ENCODE measurements around the gene NOL6.

NOL6 gene

GRCh38 chr9:33415501-33416038, 58.2 kb downstream of the NOL6 start:
- H3K9me3 ChIP-seq (ENCODE audit: control insufficient read depth, insufficient read depth, low read length), result no peaks in the 10 kb centered on the region
- no peak overlapping the region; the same call in 1 of the 2 replicates for H3K4me2 ChIP-seq (ENCODE audit: low read length)
- no peaks in the 10 kb centered on the region for H3K36me3 ChIP-seq (ENCODE audit: control insufficient read depth, low read length)
- no peak overlapping the region for H3K4me3 ChIP-seq (ENCODE audit: low read length)
- no peaks in the 10 kb centered on the region for H3F3A ChIP-seq (ENCODE audit: control insufficient read depth, insufficient read depth)
- no peaks in the 10 kb centered on the region for H3K79me2 ChIP-seq (ENCODE audit: control insufficient read depth, low read length)
- H3K27me3 ChIP-seq (ENCODE audit: control insufficient read depth, low read length), result no peaks in the 10 kb centered on the region
- no peaks in the 10 kb centered on the region for H4K20me1 ChIP-seq (ENCODE audit: control insufficient read depth, insufficient read depth, low read depth, low read length)
- H3K27ac ChIP-seq (ENCODE audit: low read depth, low read length), result no peak overlapping the region
- TF ChIP-seq CTCF (IDR thresholded peaks at IDR 0.05; ENCODE audit: low read depth, low read length, poor library complexity, severe bottlenecking) (peak; percentile 93), EZH2phosphoT487 (IDR thresholded peaks at IDR 0.05; ENCODE audit: borderline replicate concordance, low read length) (no peak)
- no peaks in the 10 kb centered on the region for H3K9me2 ChIP-seq (replicated peaks; ENCODE audit: control insufficient read depth, low read length)
- H3K4me1 ChIP-seq (ENCODE audit: control insufficient read depth, low read length), result no peaks in the 10 kb centered on the region

DNA sequence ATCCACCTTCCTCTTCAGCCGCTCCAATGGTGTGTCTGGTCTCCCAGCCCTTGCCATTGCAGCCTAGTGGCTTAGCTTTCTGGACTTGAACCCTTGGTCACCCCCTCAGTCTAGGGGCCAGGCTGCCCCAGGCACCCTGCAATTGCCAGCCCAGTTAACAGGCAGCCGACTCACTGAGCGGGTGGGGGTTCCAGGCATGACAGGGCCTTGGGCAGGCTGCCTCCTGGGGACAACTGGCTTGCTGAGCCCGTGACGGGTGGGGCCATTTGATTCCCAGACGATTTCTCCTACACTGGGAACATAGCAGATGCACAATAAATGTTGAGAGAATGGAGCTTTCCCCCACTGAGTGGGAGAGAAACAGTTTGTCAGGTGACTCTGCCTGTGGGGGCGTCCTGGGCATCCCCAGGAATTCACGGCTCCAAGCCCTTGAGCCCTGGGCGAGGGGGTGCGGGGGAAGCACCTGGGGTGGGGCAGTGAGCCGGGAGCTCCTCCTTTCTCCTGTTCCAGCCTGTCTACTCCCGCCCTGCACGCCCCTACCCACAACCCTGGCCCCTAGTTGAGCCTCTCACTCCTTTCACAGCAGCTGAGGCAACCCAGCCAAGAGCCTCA, 58.7 kb downstream of the NOL6 start:
- H3K9me2 ChIP-seq (replicated peaks; ENCODE audit: control insufficient read depth, low read length), result no peaks in the 10 kb centered on the region
- H3K36me3 ChIP-seq (ENCODE audit: control insufficient read depth, low read length), result no peaks in the 10 kb centered on the region
- H3F3A ChIP-seq (ENCODE audit: control insufficient read depth, insufficient read depth), result no peaks in the 10 kb centered on the region
- H3K9me3 ChIP-seq (ENCODE audit: control insufficient read depth, insufficient read depth, low read length), result no peaks in the 10 kb centered on the region
- TF ChIP-seq EZH2phosphoT487 (IDR thresholded peaks at IDR 0.05; ENCODE audit: borderline replicate concordance, low read length), result no peak
- no peaks in the 10 kb centered on the region for H3K79me2 ChIP-seq (ENCODE audit: control insufficient read depth, low read length)
- H3K27me3 ChIP-seq (ENCODE audit: control insufficient read depth, low read length), result no peaks in the 10 kb centered on the region
- H3K4me2 ChIP-seq (ENCODE audit: low read length), result no peak overlapping the region
- no peak overlapping the region for H3K4me3 ChIP-seq (ENCODE audit: low read length)
- H4K20me1 ChIP-seq (ENCODE audit: control insufficient read depth, insufficient read depth, low read depth, low read length), result no peaks in the 10 kb centered on the region
- H3K4me1 ChIP-seq (ENCODE audit: control insufficient read depth, low read length), result no peaks in the 10 kb centered on the region
- no peak overlapping the region for H3K27ac ChIP-seq (ENCODE audit: low read depth, low read length)

DNA sequence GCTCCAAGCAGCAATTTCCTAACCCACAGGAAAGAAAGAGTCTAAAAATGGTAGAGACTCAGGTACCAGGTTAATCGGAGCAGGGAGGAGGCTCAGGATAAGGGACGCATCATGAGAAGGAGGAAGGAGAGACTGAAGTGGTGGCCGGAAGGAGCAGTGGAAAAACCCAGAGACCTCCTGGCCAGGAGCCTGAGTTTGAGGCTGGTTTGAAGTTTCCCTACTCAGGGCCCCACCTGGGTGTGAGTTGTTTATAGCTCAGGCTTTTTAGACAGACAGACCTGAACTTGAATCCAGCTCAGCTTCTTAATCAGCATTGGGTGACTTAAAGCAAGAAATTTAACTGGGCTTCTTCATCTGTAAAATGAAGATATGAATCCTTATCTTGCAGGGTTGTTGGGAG, 59.5 kb downstream of the NOL6 start:
- Histone ChIP-seq H3K27ac (ENCODE audit: low read depth, low read length) (no peak overlapping the region), H3K36me3 (ENCODE audit: control insufficient read depth, low read length) (no peaks in the 10 kb centered on the region), H3K27me3 (ENCODE audit: control insufficient read depth, low read length) (no peaks in the 10 kb centered on the region)

More for the DNA sequence above, 59.5 kb downstream of the NOL6 start:
- Histone ChIP-seq H3K9me2 (replicated peaks; ENCODE audit: control insufficient read depth, low read length) (no peaks in the 10 kb centered on the region), H3K4me1 (ENCODE audit: control insufficient read depth, low read length) (no peaks in the 10 kb centered on the region), H3F3A (ENCODE audit: control insufficient read depth, insufficient read depth) (no peaks in the 10 kb centered on the region), H3K79me2 (ENCODE audit: control insufficient read depth, low read length) (no peaks in the 10 kb centered on the region), H4K20me1 (ENCODE audit: control insufficient read depth, insufficient read depth, low read depth, low read length) (no peaks in the 10 kb centered on the region), H3K4me3 (ENCODE audit: low read length) (no peak overlapping the region), H3K4me2 (ENCODE audit: low read length) (no peak overlapping the region), H3K9me3 (ENCODE audit: control insufficient read depth, insufficient read depth, low read length) (no peaks in the 10 kb centered on the region)
- TF ChIP-seq EZH2phosphoT487 (IDR thresholded peaks at IDR 0.05; ENCODE audit: borderline replicate concordance, low read length) (no peak), CTCF (IDR thresholded peaks at IDR 0.05; ENCODE audit: low read depth, low read length, poor library complexity, severe bottlenecking) (no peak)

All from DOHH2 (cell line).